Measurements from ENCODE around the gene SLC35E2B.

DNA sequence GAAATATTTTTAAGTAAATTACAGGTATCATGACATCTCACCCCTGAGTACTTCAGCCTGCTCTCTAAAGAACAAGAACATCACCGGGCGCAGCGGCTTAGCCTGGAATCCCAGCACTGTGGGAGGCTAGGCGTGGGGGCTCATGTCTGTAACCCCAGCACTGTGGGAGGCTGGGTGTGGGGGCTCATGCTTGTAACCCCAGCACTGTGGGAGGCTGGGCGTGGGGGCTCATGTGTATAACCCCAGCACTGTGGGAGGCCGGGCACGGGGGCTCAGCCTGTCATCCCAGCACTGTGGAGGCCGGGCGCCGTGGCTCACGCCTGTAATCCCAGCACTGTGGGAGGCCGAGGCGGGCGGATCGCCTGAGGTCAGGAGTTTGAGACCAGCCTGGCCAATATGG lies 26.1 kb downstream of the SLC35E2B start:
- no peak for TF ChIP-seq ELF4 (CRISPR knock-in tag; IDR thresholded peaks at IDR 0.05; ENCODE audit: low read depth)
- TF ChIP-seq, protein P1, sequence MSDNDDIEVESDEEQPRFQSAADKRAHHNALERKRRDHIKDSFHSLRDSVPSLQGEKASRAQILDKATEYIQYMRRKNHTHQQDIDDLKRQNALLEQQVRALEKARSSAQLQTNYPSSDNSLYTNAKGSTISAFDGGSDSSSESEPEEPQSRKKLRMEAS (CRISPR knock-in tag; IDR thresholded peaks at IDR 0.05), result no peak
- TF ChIP-seq, protein P2, sequence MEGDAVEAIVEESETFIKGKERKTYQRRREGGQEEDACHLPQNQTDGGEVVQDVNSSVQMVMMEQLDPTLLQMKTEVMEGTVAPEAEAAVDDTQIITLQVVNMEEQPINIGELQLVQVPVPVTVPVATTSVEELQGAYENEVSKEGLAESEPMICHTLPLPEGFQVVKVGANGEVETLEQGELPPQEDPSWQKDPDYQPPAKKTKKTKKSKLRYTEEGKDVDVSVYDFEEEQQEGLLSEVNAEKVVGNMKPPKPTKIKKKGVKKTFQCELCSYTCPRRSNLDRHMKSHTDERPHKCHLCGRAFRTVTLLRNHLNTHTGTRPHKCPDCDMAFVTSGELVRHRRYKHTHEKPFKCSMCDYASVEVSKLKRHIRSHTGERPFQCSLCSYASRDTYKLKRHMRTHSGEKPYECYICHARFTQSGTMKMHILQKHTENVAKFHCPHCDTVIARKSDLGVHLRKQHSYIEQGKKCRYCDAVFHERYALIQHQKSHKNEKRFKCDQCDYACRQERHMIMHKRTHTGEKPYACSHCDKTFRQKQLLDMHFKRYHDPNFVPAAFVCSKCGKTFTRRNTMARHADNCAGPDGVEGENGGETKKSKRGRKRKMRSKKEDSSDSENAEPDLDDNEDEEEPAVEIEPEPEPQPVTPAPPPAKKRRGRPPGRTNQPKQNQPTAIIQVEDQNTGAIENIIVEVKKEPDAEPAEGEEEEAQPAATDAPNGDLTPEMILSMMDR (IDR thresholded peaks at IDR 0.05), result no peak
